GM12801 (cell line): ENCODE data around the gene CDA.

ENCODE experiments used
- CTCF ChIP-seq: IDR thresholded peaks from one replicate; pipeline ENCODE4 v1.5.1; 2011; ENCODE audit warnings: control low read depth; ENCODE audit not compliant: insufficient read length; ENCODE audit errors: extremely low read depth

CDA gene

DNA sequence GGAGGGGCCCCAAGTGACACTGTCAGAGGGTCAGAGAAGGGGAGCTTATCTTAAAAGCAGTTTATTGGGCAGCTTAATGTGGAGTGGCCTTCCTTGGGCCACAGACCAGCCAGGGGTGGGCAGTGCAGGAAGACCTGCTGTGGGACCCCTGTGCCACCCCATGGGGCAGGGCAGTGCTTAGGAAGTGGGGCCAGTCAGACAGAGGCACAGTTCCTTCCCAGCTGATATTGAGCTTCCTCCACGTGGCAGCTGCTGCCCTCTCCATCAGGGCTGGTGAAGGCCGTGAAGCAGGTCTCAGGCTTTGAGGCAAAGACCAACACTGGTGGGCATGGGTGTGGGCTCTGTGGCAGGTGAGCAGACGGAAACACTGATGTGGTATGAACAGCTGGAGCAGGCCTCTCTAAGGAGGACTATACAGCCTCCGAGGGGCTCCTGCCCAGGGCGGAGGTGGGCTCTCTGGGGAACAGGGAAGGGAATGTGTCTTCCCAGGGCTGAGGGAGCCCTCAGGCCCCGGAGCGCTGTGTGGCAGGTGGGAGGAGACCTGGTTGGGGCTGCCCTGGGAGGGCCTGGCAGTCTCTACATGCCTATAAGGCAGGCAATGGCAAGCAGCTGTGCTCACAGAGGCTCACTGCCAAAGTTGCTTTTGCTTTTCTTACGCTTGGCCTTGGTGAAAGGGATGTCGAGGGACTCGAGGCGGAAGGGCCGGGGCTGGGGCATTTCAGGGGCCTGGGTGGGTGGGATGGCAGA is 75.2 kb downstream of the CDA start:
- no peak for TF ChIP-seq CTCF

- no peak for TF ChIP-seq CTCF
Measured at GRCh38 chr1:20665726-20666125, 76.8 kb downstream of the CDA start.

- TF ChIP-seq CTCF, result no peak
Measured at GRCh38 chr1:20666146-20666545, 77.2 kb downstream of the CDA start.

- TF ChIP-seq CTCF, result no peak
Measured at GRCh38 chr1:20666804-20667203, 77.9 kb downstream of the CDA start.
